HG02588 (cell line): ENCODE results near the gene PRODH.
"Not testable (repeated sequence)": the region's sequence is repeated elsewhere in the genome, so short reads cannot be mapped to it uniquely, and the experiment has no call there.

Experiments used
- ATAC-seq: cut with Tn5 transposase; IDR thresholded peaks from one replicate; pipeline ENCODE4 v1.9.1; 2021; ENCODE audit warnings: mild to moderate bottlenecking, moderate library complexity; ENCODE audit not compliant: unreplicated experiment

Gene PRODH

DNA sequence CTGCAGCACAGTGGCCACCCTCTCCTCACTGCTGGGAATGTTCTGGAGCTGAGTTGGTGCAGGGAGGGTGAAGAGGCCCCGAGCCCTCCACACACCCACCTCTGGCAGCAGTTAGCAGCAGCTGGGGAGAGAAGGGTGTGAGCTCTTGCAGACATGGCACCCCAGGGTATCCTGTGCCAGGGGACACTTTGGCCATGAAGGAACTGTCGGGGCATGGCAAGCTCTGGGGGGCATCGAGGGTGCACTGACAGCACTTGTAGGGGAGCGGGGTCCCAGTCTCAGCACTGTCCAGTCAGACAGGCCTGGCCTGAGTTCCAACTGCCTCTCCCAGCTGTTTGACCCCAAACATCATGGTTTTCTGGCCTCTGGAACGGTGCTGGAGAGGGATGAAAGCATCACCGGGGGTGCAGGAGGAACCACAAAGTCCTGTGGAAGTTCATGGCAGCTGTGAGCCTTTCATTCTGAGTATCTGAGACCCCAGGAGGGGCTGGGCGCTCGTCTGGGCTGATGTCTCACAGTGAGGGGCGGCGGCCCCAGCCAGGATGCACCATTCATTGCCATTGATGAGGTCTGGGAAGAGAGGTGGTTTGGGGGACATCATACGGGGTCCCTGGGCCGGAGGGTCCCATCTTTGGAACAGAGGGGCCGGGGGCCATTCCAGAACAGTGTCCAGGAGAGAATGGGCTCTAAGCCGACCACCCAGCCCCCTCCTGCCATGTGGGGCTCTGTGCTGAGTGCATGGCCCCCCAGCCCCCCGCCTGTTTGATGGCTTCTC, 20.2 kb upstream of the PRODH start:
- not testable (repeated sequence) for ATAC-seq

- ATAC-seq, result no peak
These were observed 19.6 kb upstream of the PRODH start for GRCh38 chr22:18955696-18956095.

DNA sequence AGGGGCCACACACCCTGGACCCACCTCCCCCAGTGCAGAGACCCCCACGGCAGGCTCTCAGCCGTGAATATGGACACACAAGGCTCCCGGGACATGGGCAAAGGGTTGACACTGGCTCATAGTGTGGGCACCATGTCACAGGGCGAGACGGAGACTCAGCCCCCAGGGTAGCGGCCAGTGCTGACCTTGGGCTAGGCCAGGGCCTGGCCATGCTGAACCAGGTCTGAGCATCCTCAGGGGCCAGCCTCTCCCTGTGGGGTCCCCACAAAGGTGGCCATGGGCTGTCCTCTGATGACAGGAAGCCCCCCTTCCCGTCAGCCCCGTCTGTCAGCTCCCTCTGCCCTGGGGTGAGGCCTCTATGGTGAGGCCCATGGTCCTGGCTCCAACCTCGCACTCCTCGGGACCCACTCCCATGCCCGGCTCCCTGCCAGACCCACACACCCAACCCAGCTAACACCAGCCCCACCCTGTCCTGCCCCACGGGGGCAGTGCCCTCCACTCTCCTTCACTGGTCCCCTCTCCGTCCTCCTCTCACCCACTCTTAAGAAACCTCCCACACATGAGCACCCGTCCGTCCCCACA, 19.0 kb upstream of the PRODH start:
- ATAC-seq, result no peak

DNA sequence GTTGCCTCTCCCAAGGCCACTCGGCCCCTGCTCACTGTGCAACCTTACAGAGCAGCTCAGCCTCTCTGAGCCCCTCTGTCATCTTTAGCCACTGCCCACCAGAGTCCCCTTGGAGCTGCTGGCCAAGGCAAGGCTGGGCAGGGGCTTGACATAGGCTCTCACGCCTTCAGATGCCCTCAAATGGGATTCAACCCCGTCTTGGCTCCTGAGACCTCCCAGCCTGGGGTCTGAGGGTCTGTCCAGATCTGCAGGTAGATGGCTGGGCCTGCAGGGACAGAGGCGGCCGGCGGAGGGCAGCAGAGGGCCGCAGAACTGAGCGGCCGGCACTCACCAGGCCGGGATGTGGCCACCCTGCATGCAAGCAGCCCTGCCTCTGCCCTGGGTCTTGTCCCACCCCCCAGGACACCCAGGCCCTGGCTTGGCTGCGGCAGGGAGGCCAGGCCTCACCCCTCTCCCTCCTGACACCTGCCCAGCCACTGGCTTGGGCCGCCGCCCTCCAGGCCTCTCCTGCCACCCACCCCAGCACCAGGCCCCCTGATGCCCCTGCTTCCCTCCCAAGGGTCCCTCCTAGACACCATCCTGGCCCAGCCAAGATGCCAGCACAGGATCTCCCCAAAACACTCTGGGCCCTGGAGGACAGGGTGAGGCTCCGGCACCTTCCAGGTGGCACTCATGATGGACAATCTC, 18.4 kb upstream of the PRODH start:
- ATAC-seq, result not testable (repeated sequence)

- ATAC-seq, result not testable (repeated sequence)
These were observed 17.0 kb upstream of the PRODH start for GRCh38 chr22:18953128-18953527.

DNA sequence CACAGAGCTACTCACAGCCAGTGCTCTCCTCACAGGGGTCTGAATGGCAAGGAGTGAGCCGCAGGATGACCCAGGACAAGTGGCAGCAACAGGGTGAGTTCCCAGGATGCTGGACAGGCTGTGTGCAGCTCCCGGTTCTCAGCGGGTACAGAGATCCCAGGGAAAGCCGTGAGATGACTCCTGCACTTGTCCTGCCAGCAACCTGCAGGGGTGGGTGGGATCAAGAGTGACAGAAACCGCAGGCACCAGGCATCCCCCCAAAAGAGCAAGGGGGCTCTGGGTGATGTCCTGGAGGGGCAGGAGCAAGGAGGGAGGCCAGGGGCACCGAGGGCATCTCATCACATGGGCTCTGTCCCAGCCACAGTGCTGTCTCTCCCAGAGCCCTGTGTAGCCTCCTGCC, 15.9 kb upstream of the PRODH start:
- no peak for ATAC-seq

DNA sequence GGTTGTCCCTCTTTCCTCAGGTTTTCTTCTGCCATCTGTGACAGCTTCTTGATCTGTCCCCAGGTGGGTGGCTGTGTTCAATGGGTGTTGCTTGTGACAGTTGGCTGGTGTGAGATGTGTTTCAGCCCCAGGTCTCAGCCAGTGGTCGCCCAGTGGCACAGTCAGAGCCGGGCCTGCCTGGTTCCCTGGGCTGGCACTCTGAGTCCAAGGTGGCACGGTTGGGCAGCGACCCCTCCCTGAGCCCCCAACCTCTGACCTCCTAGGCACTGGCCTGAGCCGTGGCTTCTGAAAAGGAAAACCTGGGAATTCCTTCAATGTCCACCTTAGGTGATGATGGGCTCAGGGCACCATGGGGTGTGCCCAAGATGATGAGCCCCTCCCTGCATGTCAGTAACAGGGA, 14.0 kb upstream of the PRODH start:
- ATAC-seq, result no peak

DNA sequence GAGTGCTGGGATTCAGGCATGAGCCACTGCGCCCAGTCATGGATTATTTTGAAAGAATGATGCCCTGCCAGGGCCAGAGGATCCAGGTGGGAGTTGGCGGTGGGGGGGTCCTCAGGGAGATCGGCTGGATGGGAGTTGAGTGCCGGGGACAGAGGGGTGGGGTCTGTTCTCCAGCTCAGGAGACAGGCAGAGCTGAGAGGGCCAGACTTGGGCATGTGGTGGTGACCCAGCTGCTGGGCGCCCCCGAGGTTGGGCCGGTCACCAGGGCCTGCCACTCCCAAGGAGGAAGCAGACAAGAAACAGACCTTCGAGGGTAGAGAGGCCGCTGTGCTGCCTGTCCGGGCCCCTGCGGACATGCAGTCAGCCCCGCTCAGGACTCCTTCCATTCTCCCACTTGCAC, 11.8 kb upstream of the PRODH start:
- no peak for ATAC-seq

DNA sequence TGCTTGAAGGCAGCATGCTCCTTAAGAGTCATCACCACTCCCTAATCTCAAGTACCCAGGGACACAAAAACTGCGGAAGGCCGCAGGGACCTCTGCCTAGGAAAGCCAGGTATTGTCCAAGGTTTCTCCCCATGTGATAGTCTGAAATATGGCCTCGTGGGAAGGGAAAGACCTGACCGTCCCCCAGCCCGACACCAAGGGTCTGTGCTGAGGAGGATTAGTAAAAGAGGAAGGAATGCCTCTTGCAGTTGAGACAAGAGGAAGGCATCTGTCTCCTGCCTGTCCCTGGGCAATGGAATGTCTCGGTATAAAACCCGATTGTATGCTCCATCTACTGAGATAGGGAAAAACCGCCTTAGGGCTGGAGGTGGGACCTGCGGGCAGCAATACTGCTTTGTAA, 11.0 kb upstream of the PRODH start:
- ATAC-seq, result not testable (repeated sequence)

DNA sequence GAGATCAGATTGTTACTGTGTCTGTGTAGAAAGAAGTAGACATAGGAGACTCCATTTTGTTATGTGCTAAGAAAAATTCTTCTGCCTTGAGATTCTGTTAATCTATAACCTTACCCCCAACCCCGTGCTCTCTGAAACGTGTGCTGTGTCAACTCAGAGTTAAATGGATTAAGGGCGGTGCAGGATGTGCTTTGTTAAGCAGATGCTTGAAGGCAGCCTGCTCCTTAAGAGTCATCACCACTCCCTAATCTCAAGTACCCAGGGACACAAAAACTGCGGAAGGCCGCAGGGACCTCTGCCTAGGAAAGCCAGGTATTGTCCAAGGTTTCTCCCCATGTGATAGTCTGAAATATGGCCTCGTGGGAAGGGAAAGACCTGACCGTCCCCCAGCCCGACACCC, 2.6 kb upstream of the PRODH start:
- not testable (repeated sequence) for ATAC-seq

DNA sequence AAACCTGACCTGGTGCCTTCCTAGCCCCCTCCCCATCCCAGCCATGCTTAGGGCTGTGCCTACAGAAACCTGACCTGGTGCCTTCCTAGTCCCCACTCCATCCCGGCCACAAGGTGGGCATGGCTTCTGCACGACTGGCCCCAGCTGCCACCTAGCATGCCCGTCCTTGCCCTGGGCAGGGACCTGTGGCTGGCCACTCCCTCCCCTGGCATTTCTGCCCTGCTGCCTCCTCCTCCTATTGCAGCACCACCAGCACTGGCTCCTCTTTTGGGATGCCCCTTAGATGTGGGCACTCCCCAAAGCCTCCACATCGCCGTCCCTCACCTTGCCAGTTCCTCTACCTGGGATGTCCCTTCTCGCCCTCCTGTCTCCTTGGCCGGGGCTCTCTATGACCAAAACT, 1.4 kb downstream of the PRODH start:
- not testable (repeated sequence) for ATAC-seq

DNA sequence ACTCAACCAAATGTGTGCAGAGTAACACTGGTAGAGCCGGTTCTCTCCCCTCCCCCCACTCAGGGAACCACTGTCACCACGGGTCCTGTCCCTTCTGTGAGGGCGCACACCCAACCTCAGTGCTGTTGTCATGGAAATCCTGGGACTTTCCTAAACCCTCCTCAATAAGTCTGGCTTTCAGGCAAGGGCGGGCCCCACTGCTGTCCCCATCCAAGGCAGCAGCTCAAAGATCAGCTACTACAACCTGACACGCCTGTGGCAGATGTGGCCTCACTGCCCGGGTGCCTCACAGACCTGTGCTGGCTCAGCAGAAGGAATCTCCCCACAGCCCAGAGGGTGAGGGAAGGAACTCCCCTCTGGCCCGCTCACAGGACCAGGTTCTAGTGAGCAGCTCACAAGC, 2.2 kb downstream of the PRODH start:
- no peak for ATAC-seq

DNA sequence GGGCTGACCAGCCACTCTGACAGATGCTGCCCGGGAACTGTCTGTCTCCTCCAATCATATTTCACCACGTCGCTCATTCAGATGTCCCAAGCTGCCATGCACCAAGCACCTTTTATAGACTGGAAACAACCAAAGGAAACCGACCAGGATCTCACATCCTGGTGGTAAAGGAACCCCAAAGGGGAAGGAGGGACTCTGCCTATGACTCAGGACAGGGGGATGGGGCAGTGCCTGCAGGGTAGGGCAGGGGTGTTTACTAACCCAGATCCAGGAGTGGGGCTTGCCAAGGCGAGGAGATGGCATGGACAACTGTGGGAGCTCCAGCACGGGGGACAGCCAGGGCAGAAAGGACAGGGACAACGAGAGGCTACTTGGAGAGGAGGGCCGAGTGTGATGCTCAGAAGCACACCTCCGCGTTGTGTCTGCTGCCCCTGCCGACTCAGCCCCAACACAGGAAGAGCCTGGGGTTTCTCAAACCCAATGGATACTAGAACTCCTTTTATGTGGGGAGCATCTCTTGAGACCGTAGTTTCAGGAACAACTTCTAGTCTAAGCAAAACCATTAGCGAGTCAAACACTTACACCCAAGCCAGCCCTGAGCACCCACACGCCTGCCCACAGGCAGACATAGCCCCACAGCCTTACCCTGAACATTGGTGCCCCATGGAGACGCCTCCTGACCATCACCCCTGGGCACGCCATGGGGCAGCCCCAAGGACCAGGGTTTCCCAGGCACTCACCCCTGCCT, 4.0 kb downstream of the PRODH start:
- no peak for ATAC-seq

DNA sequence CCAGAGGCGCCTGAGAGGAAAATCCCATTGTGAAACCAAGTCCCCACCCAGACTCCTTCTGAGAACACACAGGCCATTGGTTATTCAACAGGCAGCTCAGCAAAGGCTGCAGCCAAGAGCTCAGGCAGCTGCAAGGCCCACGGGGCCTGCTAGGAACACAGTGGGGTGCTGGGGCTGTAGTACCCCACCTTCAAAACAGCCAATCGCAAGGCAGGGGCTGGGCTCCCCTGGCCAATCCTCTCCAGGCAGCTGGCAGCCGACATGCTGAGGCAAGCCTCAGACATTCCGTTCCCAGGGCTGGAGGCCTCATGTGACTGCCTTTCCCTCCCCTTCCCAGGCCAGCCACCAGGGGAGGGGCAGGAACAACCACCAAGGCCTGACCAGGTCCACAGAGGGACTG, 6.6 kb downstream of the PRODH start:
- no peak for ATAC-seq

- no peak for ATAC-seq
These were observed 8.5 kb downstream of the PRODH start for GRCh38 chr22:18927573-18927972.

- no peak for ATAC-seq
These were observed 9.1 kb downstream of the PRODH start for GRCh38 chr22:18927020-18927419.

DNA sequence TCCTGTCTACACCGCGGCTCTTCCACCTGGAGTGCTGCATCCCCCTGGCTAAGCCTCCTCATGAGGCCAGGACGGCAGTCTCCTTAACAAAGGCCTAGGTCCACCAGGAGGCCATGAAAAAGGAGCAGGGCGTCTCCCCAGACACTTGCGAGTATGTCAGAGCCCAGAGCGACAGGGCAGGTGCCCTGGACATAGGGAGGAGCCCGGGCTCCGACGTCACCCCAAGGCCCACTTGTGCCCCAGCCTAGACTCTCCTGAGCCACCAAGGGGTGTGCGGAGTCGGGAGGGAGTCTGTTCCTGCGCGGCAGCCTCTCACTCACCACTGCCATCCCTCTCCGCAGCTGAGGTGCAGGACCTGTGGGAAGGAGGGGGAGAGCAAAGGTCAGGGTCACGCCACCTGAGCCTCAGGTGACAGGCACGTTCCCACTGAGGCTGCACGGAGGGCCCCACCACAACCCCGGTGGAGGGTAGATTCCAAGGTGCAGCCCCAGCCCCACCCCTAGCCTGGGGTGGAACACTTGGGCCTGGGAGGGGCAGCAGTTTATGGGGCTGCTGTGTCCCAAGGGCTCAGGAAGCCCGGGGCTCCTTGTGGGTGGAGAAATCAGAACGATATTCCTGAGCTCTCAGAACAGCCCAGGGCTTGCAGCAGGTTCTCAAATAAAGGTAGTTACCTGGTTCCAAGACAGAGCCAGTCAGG, 10.6 kb downstream of the PRODH start:
- no peak for ATAC-seq

- not testable (repeated sequence) for ATAC-seq
These were observed 15.7 kb downstream of the PRODH start for GRCh38 chr22:18920257-18920902.

GRCh38 chr22:18917818-18918217, 18.3 kb downstream of the PRODH start:
- ATAC-seq, result not testable (repeated sequence)

DNA sequence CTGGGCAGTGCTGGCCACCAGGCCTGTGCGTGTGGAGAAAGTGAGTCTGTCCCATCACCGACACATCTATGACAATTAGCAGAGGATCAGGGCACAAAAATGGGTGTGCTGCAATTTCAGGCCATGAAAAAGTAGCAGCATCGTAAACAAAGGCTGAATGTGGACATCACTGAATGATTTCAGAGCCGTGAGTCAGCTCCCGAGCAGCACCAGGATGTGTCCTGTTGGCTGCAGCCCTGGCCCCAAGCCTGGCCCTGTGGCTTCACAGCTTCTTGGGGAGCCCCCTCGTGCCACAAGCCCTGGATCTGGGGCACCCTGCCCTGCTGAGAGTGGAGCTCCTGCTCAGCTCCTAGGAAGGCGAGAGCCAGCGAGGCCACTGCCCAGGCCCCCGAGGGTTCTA, 20.5 kb downstream of the PRODH start:
- ATAC-seq, result not testable (repeated sequence)
